GM19452 (cell line): ENCODE results near the gene POC1B.

ENCODE experiments used
- ATAC-seq: cut with Tn5 transposase; IDR thresholded peaks from one replicate; pipeline ENCODE4 v1.9.1; 2021; ENCODE audit not compliant: unreplicated experiment

The POC1B gene

GRCh38 chr12:89497467-89497866 lies 28.4 kb downstream of the POC1B start:
- ATAC-seq, result no peak

- no peak for ATAC-seq
These were observed 28.8 kb downstream of the POC1B start for GRCh38 chr12:89497005-89497404.

- peak; percentile 62 for ATAC-seq
These were observed 31.2 kb downstream of the POC1B start for GRCh38 chr12:89494411-89495231.

- no peak for ATAC-seq
These were observed 32.1 kb downstream of the POC1B start for GRCh38 chr12:89493670-89494302.

GRCh38 chr12:89492883-89493282 lies 33.0 kb downstream of the POC1B start:
- no peak for ATAC-seq

- ATAC-seq, result no peak
These were observed 34.9 kb downstream of the POC1B start for GRCh38 chr12:89490922-89491321.

GRCh38 chr12:89486264-89486663 lies 39.6 kb downstream of the POC1B start:
- ATAC-seq, result no peak

GRCh38 chr12:89484470-89484869 lies 41.4 kb downstream of the POC1B start:
- no peak for ATAC-seq

- ATAC-seq, result no peak
These were observed 44.5 kb downstream of the POC1B start for GRCh38 chr12:89481213-89481914.

- ATAC-seq, result no peak
These were observed 45.9 kb downstream of the POC1B start for GRCh38 chr12:89479982-89480381.

- ATAC-seq, result no peak
These were observed 48.1 kb downstream of the POC1B start for GRCh38 chr12:89477633-89478279.

GRCh38 chr12:89476904-89477595 lies 48.8 kb downstream of the POC1B start:
- no peak for ATAC-seq

- no peak for ATAC-seq
These were observed 49.6 kb downstream of the POC1B start for GRCh38 chr12:89476232-89476631.

- no peak for ATAC-seq
These were observed 50.5 kb downstream of the POC1B start for GRCh38 chr12:89475203-89475990.

- ATAC-seq, result no peak
These were observed 51.2 kb downstream of the POC1B start for GRCh38 chr12:89474615-89475014.

GRCh38 chr12:89472508-89472907 lies 53.3 kb downstream of the POC1B start:
- no peak for ATAC-seq

GRCh38 chr12:89470741-89471509 lies 54.9 kb downstream of the POC1B start:
- peak; percentile 42 for ATAC-seq

- peak; percentile 62 for ATAC-seq
These were observed 56.5 kb downstream of the POC1B start for GRCh38 chr12:89469361-89469760.

- ATAC-seq, result peak; percentile 83
These were observed 57.1 kb downstream of the POC1B start for GRCh38 chr12:89468648-89469326.
